Natural killer cell (primary cell): ENCODE data around the gene EEIG1. TPM values are rescaled to one million over a fixed set of nuclear protein-coding genes. Genes with fewer than 3 reads are reported as not detected.
A peak's percentile ranks its signal among the peaks of the same experiment; 100 is the strongest.

Experiments used
- ATAC-seq, 3 donors: fragments of 150-1000 bp in 2 of 3; fragments of 200-7000 bp in 1 of 3; cut with Tn5 transposase; 1 replicate in 1 of 3; 2 replicates in 2 of 3; pipeline ENCODE4 v1.10.0; 2021; ENCODE audit warnings: mild to moderate bottlenecking in 2 of 3, moderate library complexity in 2 of 3
- DNase-seq, 2 donors: peaks; one replicate each; pipeline versions ENCODE4 v3.0.0 to v3.0.0-alpha.2; 2013 to 2021; ENCODE audit warnings: mixed read lengths in 1 of 2
- H3K27ac ChIP-seq: one replicate; pipeline ENCODE4 v1.5.1; 2013; ENCODE audit warnings: mild to moderate bottlenecking, low read length
- H3K27me3 ChIP-seq: one replicate; pipeline ENCODE4 v1.6.1; 2013; ENCODE audit warnings: low read length; ENCODE audit not compliant: control insufficient read depth, insufficient read depth
- H3K36me3 ChIP-seq: one replicate; pipeline ENCODE4 v1.6.1; 2013; ENCODE audit warnings: low read length; ENCODE audit not compliant: control insufficient read depth, insufficient read depth
- H3K4me1 ChIP-seq: one replicate; pipeline ENCODE4 v1.6.1; 2013; ENCODE audit warnings: low read length; ENCODE audit not compliant: control insufficient read depth, insufficient read depth
- H3K4me3 ChIP-seq: one replicate; pipeline ENCODE4 v1.5.1; 2013; ENCODE audit warnings: low read length
- H3K9me3 ChIP-seq: one replicate; pipeline ENCODE4 v1.6.1; 2013; ENCODE audit warnings: low read length; ENCODE audit not compliant: control insufficient read depth, insufficient read depth
- H3K27ac Mint-ChIP-seq, 2 donors: one replicate each; pipeline ENCODE4 v1.8.0; 2022; ENCODE audit warnings: mild to moderate bottlenecking in 2 of 2, mixed read lengths in 2 of 2, moderate library complexity in 1 of 2
- H3K27me3 Mint-ChIP-seq, 2 donors: one replicate each; pipeline ENCODE4 v1.8.0; 2022; ENCODE audit warnings: low read depth in 2 of 2, mixed read lengths in 2 of 2
- H3K36me3 Mint-ChIP-seq: one replicate; pipeline ENCODE4 v1.8.0; 2022; ENCODE audit warnings: mixed read lengths
- H3K4me1 Mint-ChIP-seq, 2 donors: one replicate each; pipeline ENCODE4 v1.8.0; 2022; ENCODE audit warnings: mixed read lengths in 2 of 2
- H3K4me3 Mint-ChIP-seq: one replicate; pipeline ENCODE4 v1.8.0; 2022; ENCODE audit warnings: mild to moderate bottlenecking, moderate library complexity, mixed read lengths
- H3K9me3 Mint-ChIP-seq, 2 donors: one replicate each; pipeline ENCODE4 v1.8.0; 2022; ENCODE audit warnings: mixed read lengths in 2 of 2
- CTCF ChIP-seq: fragments of 200-600 bp; IDR thresholded peaks from one replicate; pipeline ENCODE4 v1.8.0; 2022; ENCODE audit warnings: antibody characterized with exemption
- WGBS: methylation state at CpG from one replicate; pipeline ENCODE4 v1.1.7; 2013; ENCODE audit warnings: missing lambda C conversion rate; ENCODE audit not compliant: insufficient coverage; 5-methylcytosine and 5-hydroxymethylcytosine counted together
- intact Hi-C: fragments of 100-400 bp; cut with micrococcal nuclease; formaldehyde crosslinking; loops from one replicate; pipeline ENCODE4 v1.14.2; 2022
- total RNA-seq, 4 donors: library from RNA; stranded (reverse); fragments of 120-200 nt in 1 of 4; gene quantifications; one replicate each; pipeline versions ENCODE4 v1.2.3 to v1.2.4, GENCODE V29; 2013 to 2022

The EEIG1 gene
- total RNA-seq, 3 donors from 2014 or later (not counting 1 experiment from before 2014, with no cell fraction given) = 10.3 to 36.0 (median 28.2) TPM

- H3K27ac ChIP-seq = no peak overlapping the region
- no peak for ATAC-seq
These were observed 32.7 kb downstream of the EEIG1 start for GRCh38 chr9:127947841-127948710.

GRCh38 chr9:127946728-127947127 lies 34.1 kb downstream of the EEIG1 start:
- DNase-seq = no peak
- Mint-ChIP-seq H3K27ac (no peak overlapping the region), H3K27me3 (no peaks in the 10 kb centered on the region), H3K9me3 (no peaks in the 10 kb centered on the region), H3K4me1 (peaks cover 0 to 14% of the 10 kb centered on the region in 2 donors), H3K36me3 (no peaks in the 10 kb centered on the region), H3K4me3 (no peak overlapping the region)
- H3K9me3 ChIP-seq = no peaks in the 10 kb centered on the region
- ATAC-seq = no peak
- intact Hi-C loops = no loop called here
- H3K4me3 ChIP-seq = no peak overlapping the region
- peaks cover 16% of the 10 kb centered on the region for H3K4me1 ChIP-seq
- peaks cover 32% of the 10 kb centered on the region for H3K36me3 ChIP-seq
- 88% methylated on average over 3 of the region's 3 CpGs for WGBS
- H3K27ac ChIP-seq = no peak overlapping the region
- no peak for TF ChIP-seq CTCF
- H3K27me3 ChIP-seq = no peaks in the 10 kb centered on the region

More at GRCh38 chr9:127947841-127948710, 32.7 kb downstream of the EEIG1 start:
- peaks cover 0 to 7% of the 10 kb centered on the region in 2 donors for H3K4me1 Mint-ChIP-seq
- Histone ChIP-seq H3K9me3 (no peaks in the 10 kb centered on the region), H3K4me3 (no peak overlapping the region), H3K27me3 (no peaks in the 10 kb centered on the region), H3K36me3 (peaks cover 22% of the 10 kb centered on the region), H3K4me1 (peaks cover 13% of the 10 kb centered on the region)
- WGBS = 90% methylated on average over 17 of the region's 17 CpGs
- no peaks in the 10 kb centered on the region for H3K36me3 Mint-ChIP-seq
- no peak for DNase-seq
- H3K9me3 Mint-ChIP-seq = no peaks in the 10 kb centered on the region
- H3K27ac Mint-ChIP-seq = peak overlapping the region in 1 of 2 donors; percentile 10
- no peak overlapping the region for H3K4me3 Mint-ChIP-seq
- H3K27me3 Mint-ChIP-seq = no peaks in the 10 kb centered on the region
- intact Hi-C loops = no loop called here
- TF ChIP-seq CTCF = no peak

- intact Hi-C loops = no loop called here
- Histone ChIP-seq H3K9me3 (no peaks in the 10 kb centered on the region), H3K36me3 (peaks cover 32% of the 10 kb centered on the region), H3K4me3 (no peak overlapping the region), H3K27me3 (no peaks in the 10 kb centered on the region), H3K27ac (no peak overlapping the region), H3K4me1 (peaks cover 16% of the 10 kb centered on the region)
- no peak for DNase-seq
- Mint-ChIP-seq H3K36me3 (no peaks in the 10 kb centered on the region), H3K27ac (no peak overlapping the region), H3K27me3 (no peaks in the 10 kb centered on the region), H3K4me1 (peaks cover 0 to 14% of the 10 kb centered on the region in 2 donors), H3K9me3 (no peaks in the 10 kb centered on the region), H3K4me3 (no peak overlapping the region)
- no peak for TF ChIP-seq CTCF
- no peak for ATAC-seq
- WGBS = 91% methylated on average over 5 of the region's 9 CpGs
These were observed 34.8 kb downstream of the EEIG1 start for GRCh38 chr9:127945942-127946341.
